ENCODE measurements around the gene NCS1.

DNA sequence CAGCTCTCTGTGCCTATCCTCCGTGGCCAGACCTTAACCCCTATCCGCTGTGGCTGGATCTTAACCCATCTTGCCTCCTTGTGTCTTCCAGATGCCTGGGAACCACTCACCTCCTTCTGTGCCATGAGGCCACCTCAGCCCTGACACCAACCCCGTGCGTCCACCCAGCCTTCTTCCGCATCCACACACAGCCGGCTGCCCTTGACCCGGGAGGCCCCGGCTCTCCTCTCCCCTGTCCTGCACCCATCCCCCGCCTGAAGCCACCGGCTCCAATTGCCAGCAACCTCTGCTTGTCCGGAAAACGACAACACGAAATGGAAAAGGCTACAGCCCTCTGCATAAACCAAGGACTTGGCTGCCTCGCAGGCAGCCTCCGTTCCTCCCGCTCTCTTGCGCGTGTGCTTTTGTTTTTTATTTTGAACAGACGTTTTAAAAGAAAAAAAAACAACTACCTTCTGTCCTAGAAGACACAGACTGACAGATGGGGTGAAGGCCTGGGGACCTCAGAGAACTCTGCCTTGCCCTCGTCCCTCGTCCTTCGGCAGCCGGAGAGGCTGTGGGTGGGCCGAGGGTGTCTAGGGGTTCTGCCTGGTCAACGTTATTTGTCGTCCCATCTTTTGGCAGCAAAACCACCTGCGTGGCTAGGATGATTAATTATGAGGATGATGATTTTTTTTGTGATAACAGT, 60.8 kb downstream of the NCS1 start:
- TF ChIP-seq ZBTB48 (tag by site-specific recombination; IDR thresholded peaks at IDR 0.05) (no peak), ZNF792 (tag by site-specific recombination; IDR thresholded peaks at IDR 0.05) (no peak), SALL2 (tag by site-specific recombination; IDR thresholded peaks at IDR 0.05; ENCODE audit: borderline replicate concordance) (no peak)
- TF ChIP-seq, protein P1, sequence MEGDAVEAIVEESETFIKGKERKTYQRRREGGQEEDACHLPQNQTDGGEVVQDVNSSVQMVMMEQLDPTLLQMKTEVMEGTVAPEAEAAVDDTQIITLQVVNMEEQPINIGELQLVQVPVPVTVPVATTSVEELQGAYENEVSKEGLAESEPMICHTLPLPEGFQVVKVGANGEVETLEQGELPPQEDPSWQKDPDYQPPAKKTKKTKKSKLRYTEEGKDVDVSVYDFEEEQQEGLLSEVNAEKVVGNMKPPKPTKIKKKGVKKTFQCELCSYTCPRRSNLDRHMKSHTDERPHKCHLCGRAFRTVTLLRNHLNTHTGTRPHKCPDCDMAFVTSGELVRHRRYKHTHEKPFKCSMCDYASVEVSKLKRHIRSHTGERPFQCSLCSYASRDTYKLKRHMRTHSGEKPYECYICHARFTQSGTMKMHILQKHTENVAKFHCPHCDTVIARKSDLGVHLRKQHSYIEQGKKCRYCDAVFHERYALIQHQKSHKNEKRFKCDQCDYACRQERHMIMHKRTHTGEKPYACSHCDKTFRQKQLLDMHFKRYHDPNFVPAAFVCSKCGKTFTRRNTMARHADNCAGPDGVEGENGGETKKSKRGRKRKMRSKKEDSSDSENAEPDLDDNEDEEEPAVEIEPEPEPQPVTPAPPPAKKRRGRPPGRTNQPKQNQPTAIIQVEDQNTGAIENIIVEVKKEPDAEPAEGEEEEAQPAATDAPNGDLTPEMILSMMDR (tag by site-specific recombination; IDR thresholded peaks at IDR 0.05), result no peak
